Kidney glomerular epithelial cell (primary cell): ENCODE data around the gene CEP68.

Source experiments
- DNase-seq: peaks from one replicate; lab custom pipeline; 2025; lab: John Stamatoyannopoulos, UW

Gene CEP68

GRCh38 chr2:65057054-65057375 is 799 bp downstream of the CEP68 start:
- no peak for DNase-seq

DNA sequence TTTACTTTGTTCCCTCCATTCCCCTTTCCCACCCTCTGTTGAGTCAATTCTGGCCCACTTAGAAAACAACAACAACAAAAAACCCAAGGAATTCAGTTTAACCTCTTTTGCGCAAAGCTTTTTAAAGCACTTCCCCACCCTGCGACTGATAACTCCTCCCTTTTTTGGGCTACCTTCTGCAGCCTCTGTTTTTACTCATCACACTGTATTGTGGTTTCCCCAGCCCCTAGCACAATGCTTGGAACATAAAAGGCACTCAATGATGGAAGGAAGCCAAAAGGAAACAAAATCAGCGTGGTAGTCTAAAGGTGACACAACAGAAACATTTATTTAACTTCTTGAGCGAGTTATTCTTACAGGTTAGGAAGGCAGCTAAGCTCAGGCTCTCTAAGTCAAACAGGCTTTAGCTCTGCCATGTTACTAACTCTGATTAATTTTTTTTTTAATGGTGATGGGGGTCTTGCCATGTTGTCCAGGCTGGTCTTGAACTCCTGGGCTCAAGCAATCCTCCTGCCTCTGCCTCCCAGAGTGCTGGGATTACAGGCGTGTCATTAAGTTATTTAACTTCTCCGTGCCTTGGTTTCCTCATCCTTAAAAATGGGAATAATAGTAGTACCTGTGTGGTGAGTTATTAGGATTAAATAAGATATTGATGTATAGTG is 1.3 kb downstream of the CEP68 start:
- DNase-seq, result no peak

- DNase-seq, result no peak
These were observed 2.9 kb downstream of the CEP68 start for GRCh38 chr2:65059071-65059470.

- no peak for DNase-seq
These were observed 5.1 kb downstream of the CEP68 start for GRCh38 chr2:65061146-65061909.

GRCh38 chr2:65061910-65062339 is 5.7 kb downstream of the CEP68 start:
- no peak for DNase-seq

DNA sequence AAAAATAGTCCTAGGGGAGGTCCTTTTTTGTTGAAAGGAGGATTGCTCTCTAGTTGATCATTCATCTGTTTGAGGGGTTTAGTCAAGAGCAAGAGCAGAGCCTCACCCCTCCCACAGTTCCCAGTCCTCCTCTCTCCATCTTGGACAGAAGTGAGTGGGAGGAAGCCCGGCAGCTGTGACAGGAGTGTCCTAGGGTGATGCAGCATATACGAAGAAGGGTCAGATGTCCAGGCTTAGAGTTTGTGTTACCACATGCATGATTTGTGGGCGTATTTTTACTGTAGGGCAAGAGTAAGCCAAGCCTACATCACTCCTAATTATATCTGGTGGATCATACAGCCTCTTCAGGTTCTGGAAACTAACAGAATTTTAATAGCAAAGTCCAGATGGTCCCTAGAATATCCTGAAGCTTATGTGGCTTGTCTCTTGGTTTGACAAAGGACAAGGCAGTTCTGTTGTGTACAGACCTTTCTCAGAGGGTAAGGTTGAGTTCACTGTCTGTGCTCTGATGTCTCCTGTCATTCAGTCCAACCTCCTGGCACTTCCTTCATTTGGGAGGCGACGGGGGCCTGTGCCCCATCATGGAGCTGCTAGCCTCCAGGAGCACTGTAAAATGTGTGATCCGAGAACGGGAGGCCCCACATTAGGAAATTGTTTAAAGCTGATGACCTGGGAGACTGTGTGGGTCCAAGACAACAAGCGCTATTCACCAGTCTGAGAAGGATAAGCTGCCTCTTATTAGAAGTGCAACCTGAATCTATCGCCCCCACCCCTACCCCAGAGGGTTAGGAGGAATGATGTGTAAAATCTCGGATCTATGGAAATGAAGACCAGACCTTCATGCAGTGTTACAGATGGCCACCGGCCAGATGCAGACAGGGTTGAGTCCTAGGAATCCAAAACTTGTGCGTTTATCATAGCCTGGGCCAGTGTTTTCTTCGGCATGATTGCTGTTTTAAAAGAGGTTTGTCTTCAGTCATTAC is 6.9 kb downstream of the CEP68 start:
- DNase-seq, result no peak

DNA sequence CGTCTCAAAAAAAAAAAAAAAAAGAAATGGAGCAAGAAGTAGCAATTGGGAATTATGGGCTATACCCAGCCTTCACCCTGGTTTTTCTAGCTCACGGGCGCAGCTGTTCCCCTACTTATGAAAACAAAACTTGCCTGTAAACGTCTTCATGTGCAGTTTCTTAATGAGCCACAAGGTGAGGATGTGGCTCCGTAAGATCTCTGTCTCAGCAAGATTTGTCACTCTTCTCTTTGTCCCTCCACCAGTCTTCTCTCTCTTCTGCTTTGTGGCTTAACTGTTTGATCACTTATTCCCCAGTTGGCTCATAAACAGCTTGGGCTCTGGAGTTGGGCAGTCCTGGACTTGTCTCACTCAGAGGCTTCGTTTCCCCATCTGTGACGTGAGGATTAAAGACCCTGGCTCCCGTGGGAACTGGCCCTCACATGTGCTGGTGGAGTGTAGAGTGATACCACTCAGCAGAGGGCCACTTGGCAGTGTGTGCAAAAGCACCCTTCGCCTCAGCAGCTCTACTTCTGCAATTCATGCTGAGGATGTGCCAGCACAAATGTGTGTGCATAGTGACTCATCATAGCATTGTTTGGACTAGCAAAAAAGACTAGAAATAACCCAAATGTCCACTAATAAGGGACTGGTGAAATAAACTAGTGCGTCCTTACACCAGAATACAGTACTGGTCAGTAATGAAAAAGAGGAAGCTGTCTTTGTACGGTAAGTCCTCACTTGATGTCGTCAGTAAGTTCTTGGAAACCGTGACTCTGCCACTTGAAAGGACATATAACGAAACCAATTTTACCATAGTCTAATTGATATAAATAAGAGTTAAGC is 8.7 kb downstream of the CEP68 start:
- peak; percentile 50 for DNase-seq

DNA sequence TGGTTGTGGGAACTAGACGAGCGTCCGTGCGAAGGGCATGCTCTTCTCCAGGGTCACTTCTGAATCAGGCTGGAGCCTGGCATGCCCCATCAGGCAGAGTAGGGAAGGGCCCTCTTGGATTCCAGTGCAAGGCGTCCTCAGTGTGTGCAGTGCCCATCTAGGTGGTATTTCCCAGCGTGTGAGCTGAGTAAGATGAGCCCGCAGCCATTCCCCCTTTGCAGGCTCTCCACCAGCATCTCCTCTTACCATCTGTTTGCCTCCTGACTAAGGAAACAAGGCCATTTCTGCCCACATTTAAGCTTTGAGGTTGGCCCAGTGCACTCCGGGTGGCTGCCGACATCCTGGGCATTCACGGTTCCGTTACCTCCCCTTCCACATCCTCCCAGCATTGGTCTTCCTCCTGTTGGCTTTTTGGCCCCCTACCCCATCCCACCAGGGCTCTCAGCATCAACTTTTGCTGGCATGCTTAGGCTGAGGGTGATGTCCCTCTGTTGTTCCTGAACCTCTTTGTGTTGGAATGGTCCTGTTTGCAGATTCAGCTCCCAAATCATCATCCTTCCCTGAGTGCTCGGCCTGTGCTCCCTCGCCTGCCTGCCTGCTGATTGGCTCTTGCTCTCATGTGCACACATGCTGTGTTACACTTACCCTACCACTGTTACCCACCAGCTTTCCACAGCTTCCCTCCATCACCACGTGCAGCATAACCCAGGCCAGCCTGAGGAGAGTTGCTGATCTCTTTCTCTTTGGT is 11.8 kb downstream of the CEP68 start:
- no peak for DNase-seq

GRCh38 chr2:65069439-65069824 is 13.2 kb downstream of the CEP68 start:
- DNase-seq, result no peak

GRCh38 chr2:65070172-65070830 is 14.1 kb downstream of the CEP68 start:
- peak; percentile 49 for DNase-seq

- DNase-seq, result no peak
These were observed 14.6 kb downstream of the CEP68 start for GRCh38 chr2:65070856-65071255.

DNA sequence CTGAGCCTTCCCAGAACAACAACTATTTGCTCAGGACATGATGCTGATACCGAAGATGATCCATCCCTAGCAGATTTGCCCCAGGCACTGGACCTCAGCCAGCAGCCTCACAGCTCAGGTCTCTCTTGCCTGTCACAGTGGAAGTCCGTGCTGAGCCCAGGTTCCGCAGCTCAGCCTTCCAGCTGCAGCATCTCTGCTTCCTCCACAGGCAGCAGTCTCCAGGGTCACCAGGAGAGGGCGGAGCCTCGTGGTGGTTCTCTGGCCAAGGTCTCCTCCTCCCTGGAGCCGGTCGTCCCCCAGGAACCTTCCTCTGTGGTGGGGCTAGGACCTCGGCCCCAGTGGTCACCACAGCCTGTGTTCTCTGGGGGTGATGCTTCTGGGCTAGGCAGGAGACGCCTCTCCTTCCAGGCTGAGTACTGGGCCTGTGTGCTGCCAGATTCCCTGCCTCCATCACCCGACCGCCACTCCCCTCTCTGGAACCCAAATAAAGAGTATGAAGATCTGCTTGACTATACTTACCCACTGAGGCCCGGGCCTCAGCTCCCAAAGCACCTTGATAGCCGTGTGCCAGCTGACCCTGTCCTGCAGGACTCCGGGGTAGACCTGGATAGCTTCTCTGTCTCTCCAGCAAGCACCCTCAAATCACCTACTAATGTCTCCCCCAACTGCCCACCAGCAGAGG is 15.4 kb downstream of the CEP68 start:
- no peak for DNase-seq

DNA sequence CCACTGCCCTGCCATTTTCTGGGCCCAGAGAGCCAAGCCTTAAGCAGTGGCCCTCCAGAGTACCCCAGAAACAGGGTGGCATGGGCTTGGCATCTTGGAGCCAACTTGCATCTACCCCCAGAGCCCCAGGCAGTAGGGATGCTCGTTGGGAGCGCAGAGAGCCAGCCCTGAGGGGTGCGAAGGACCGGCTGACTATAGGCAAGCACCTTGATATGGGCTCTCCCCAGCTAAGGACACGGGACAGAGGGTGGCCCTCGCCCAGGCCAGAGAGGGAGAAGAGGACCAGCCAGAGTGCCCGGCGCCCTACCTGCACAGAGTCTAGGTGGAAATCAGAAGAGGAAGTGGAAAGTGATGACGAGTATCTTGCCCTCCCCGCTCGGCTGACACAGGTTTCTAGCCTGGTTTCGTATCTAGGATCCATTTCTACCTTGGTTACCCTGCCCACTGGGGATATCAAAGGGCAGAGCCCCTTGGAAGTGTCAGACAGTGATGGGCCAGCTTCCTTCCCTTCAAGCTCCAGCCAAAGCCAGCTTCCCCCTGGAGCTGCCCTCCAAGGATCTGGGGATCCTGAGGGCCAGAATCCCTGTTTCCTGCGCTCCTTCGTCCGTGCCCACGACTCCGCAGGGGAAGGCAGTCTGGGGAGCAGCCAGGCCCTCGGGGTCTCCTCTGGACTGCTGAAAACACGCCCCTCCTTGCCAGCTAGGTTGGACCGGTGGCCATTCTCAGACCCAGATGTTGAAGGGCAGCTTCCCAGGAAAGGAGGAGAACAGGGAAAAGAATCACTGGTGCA is 16.2 kb downstream of the CEP68 start:
- DNase-seq, result no peak

DNA sequence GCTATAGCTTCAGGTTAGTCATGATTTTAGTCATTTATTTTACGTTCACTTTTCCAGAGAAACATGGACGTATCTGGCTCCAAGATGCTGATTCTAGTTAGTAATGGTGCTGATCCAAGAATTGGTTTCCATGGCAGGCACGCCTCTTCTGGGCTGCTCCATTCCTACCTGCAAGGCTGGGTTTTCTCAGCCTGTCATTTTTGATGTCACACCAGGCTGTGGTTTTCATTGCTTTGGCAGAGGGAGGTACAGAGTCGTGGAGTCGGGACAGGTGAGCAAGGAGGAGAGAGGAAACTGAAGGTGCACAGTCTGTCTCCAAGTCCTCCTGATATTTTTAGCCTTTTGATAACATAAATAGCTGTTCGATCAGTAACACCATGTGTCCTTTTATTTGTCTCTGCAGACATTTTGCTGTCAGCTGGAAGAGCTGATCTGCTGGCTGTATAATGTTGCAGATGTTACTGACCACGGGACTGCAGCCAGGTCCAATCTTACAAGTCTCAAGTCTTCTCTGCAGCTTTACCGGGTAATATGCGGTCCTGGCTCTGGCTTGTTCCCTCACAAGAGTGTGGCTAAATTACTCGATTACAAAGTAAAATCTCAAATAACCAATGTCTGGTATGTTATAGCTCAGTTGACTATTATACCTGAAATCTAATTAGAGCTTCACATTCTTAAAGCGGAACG is 17.8 kb downstream of the CEP68 start:
- DNase-seq, result no peak

DNA sequence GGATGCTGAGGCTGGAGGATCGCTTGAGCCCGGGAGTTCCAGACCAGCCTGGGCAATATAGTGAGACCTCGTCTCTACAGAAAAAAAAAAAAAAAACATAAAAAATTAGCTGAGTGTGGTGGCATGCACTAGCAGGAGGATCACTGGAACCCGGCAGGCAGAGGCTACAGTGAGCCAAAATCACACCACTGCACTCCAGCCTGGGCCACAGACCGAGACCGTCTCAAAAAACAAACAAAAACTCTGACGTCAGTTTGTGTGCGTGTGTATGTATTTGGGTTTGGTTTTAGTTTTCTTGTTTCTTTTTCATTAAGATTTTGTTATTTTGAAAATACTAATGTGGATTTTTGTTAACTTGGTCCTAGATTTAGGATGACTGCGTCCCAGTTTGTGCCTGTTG is 19.0 kb downstream of the CEP68 start:
- DNase-seq, result no peak

GRCh38 chr2:65075605-65076344 is 19.6 kb downstream of the CEP68 start:
- DNase-seq, result no peak

DNA sequence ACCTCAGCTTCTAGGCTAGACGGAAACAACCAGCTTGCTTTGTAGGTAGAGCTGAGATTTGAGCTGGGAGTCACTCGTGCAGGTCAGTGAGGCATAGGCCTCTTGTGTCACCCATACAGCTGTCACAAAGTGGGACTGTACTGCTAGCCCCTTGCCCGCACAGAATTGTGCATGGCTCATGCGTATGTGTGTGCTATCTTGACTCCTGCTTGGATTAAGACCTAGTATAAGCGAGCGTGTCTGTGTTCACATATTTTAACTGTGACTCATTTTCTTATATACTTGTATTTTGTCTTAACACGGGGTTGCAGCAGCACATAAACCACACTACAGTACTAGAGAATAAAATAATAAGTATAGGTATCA is 20.1 kb downstream of the CEP68 start:
- DNase-seq, result no peak

DNA sequence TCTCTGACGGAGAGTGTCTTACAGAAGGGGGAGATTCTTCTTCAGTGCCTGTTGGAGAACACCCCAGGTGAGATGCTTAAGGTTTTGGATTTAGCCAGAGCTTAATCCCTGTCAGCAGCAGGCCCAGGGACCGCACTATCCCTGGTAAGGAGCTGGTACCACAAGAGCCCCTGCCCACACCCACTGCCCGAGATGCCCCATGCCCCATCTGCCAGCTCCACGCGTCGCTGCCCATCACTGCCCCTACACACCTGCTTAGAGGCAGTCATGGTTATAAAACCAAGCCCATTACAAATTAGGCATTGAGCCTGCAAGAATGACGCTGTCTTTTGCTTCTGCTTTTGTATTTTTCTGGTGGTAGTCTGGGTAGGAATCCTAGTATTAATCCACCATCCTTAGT is 21.7 kb downstream of the CEP68 start:
- DNase-seq, result no peak
